Tibial nerve (tissue), 4 donors: ENCODE results near the gene SEMA3G. TPM values are rescaled to one million over a fixed set of nuclear protein-coding genes. Genes with fewer than 3 reads are reported as not detected.

Experiments used
- DNase-seq, 2 donors: peaks; one replicate each; pipeline ENCODE4 v3.0.0-alpha.2; 2019; ENCODE audit warnings: low spot score in 2 of 2
- H3K27ac ChIP-seq, 4 donors: fragments of 200-600 bp; sonication (generic) in 3 of 4; one replicate each; pipeline ENCODE4 v1.5.1; 2017 to 2019; ENCODE audit warnings: mild to moderate bottlenecking in 1 of 4
- H3K27me3 ChIP-seq, 2 donors: fragments of 200-600 bp; sonication (generic) in 1 of 2; one replicate each; pipeline versions ENCODE4 v1.5.1 to v1.6.0; 2017 to 2019
- H3K36me3 ChIP-seq, 3 donors: fragments of 200-600 bp; sonication (generic); one replicate each; pipeline ENCODE4 v1.5.1; 2018 to 2019
- H3K4me1 ChIP-seq, 4 donors: fragments of 200-600 bp; sonication (generic) in 3 of 4; one replicate each; pipeline ENCODE4 v1.5.1; 2017 to 2019
- H3K4me3 ChIP-seq, 4 donors: fragments of 200-600 bp; sonication (generic) in 3 of 4; one replicate each; pipeline ENCODE4 v1.5.1; 2017 to 2019; ENCODE audit warnings: mild to moderate bottlenecking in 1 of 4, moderate library complexity in 1 of 4
- H3K9me3 ChIP-seq, 4 donors: fragments of 200-600 bp; sonication (generic) in 3 of 4; one replicate each; pipeline ENCODE4 v1.5.1; 2017 to 2019
- EP300 ChIP-seq, 2 donors: sonication (generic); formaldehyde crosslinking; IDR thresholded peaks; one replicate each; pipeline ENCODE4 v1.6.1; 2017; ENCODE audit warnings: antibody characterized with exemption in 2 of 2, mild to moderate bottlenecking in 1 of 2
- POLR2A ChIP-seq, 2 donors: fragments of 450-650 bp; IDR thresholded peaks; one replicate each; pipeline ENCODE4 v1.6.1; 2017; ENCODE audit warnings: antibody characterized with exemption in 2 of 2, mild to moderate bottlenecking in 2 of 2, moderate library complexity in 2 of 2
- WGBS, 2 donors: methylation state at CpG; one replicate each; pipeline ENCODE4 v1.1.5; 2018; 5-methylcytosine and 5-hydroxymethylcytosine counted together
- total RNA-seq, 4 donors: library from RNA; depleted of rRNA; stranded (reverse); fragments of >200 nt; gene quantifications; one replicate each; pipeline ENCODE4 v1.1.0, GENCODE V29; 2016
- TF ChIP-seq, protein P1 (sequence below), 5 experiments: fragments of 200-600 bp in 3 of 5; fragments of 450-650 bp in 2 of 5; sonication (generic) in 3 of 5; IDR thresholded peaks; one replicate each; pipeline ENCODE4 v1.5.1; 2016 to 2019; ENCODE audit warnings: antibody characterized with exemption in 5 of 5, mild to moderate bottlenecking in 3 of 5, moderate library complexity in 2 of 5

Gene SEMA3G
- total RNA-seq, 4 donors from 2014 or later, result 11.5 to 67.5 (median 32.7) TPM

DNA sequence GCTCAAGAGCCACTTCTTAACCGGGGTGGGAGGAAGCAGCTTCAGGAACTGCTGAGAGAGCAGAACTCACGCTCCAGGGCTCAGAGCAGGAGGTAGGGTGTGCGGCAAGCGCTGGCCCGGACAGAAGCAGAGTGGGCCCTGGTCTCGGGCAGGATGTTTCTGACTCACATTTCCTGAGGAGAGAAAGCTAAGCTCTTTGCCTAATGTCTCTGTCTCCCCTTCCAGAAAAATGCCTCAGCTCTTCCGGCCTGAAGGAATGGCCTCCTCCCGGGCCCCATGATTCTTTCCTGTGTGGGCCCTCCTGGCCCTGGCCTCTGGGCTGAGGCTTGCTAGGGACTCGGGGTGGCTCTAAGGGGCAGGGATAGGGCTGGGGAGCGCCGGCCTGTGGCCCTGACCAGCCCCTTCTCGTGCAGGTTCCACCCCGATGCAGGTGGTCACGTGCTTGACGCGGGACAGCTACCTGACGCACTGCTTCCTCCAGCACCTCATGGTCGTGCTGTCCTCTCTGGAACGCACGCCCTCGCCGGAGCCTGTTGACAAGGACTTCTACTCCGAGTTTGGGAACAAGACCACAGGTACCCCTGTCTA, 46.1 kb upstream of the SEMA3G start:
- H3K27me3 ChIP-seq, result no peaks in the 10 kb centered on the region
- H3K9me3 ChIP-seq, result no peaks in the 10 kb centered on the region
- H3K27ac ChIP-seq, result peak overlapping the region in 3 of 4 donors; percentile 47 to 71 (median 65)
- 72 to 82% methylated on average over 18 to 21 of the region's 23 CpGs for WGBS, 2 donors
- no peak overlapping the region for H3K4me3 ChIP-seq
- H3K4me1 ChIP-seq, result peaks cover 0 to 75% (median 14%) of the 10 kb centered on the region in 4 donors
- TF ChIP-seq EP300 (IDR thresholded peaks at IDR 0.05) (peak in 1 of 2 donors; percentile 40), POLR2A (IDR thresholded peaks at IDR 0.05) (no peak)
- TF ChIP-seq, protein P1, sequence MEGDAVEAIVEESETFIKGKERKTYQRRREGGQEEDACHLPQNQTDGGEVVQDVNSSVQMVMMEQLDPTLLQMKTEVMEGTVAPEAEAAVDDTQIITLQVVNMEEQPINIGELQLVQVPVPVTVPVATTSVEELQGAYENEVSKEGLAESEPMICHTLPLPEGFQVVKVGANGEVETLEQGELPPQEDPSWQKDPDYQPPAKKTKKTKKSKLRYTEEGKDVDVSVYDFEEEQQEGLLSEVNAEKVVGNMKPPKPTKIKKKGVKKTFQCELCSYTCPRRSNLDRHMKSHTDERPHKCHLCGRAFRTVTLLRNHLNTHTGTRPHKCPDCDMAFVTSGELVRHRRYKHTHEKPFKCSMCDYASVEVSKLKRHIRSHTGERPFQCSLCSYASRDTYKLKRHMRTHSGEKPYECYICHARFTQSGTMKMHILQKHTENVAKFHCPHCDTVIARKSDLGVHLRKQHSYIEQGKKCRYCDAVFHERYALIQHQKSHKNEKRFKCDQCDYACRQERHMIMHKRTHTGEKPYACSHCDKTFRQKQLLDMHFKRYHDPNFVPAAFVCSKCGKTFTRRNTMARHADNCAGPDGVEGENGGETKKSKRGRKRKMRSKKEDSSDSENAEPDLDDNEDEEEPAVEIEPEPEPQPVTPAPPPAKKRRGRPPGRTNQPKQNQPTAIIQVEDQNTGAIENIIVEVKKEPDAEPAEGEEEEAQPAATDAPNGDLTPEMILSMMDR (IDR thresholded peaks at IDR 0.05), result no peak
- no peak for DNase-seq
- H3K36me3 ChIP-seq, result peaks cover 9 to 84% (median 44%) of the 10 kb centered on the region in 3 donors

DNA sequence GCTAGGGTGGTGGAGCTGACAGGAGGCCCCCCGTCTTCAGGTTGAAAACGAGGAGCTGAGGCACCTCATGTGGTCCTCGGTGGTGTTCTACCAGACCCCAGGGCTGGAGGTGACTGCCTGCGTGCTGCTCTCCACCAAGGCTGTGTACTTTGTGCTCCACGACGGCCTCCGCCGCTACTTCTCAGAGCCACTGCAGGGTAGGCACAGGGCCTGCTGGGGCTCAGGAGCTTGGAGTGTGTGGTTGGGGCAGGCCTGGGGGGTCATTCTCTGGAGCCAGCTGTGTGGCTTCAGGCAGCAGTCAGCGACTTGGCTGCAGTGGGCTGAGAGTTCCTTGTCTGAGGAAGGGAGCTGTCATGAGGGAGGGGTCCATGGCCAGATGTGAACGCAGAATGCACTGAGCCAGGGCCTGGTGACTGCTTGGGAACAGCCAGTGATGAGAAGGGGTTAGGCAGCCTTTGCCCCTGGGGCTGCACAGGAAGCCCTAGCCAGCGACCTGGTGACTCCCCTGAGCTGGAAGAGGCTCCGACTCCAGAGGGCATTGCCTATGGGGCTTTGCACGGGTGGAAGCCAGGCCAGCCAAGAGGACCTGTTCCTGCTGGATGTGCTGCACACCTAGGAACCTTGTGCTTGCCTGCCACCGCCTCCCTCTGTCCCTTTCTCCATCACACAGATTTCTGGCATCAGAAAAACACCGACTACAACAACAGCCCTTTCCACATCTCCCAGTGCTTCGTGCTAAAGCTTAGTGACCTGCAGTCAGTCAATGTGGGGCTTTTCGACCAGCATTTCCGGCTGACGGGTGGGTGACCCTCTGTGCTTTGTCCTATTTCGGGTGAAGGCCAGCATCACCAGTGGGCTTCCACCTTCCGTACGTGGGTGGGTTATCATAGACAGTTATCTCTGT, 45.4 kb upstream of the SEMA3G start:
- Histone ChIP-seq H3K4me1 (peaks cover 0 to 75% (median 13%) of the 10 kb centered on the region in 4 donors), H3K36me3 (peaks cover 9 to 92% (median 44%) of the 10 kb centered on the region in 3 donors), H3K27ac (peak overlapping the region in 3 of 4 donors; percentile 47 to 65 (median 52))

DNA sequence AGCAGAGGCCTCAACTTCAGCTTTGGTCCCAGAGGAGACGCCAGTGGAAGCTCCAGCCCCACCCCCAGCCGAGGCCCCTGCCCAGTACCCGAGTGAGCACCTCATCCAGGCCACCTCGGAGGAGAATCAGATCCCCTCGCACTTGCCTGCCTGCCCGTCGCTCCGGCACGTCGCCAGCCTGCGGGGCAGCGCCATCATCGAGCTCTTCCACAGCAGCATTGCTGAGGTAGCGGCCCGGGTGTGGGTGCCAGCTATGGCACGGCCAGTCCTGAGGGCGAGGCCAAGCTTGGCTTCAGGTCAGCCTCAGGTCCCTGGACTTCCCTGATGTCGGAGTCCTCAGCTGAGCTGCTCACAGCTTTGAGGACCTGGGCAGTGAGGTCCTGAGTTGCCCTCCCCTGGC, 44.5 kb upstream of the SEMA3G start:
- Histone ChIP-seq H3K27ac (peak overlapping the region in 3 of 4 donors; percentile 47 to 65 (median 52)), H3K4me1 (peaks cover 0 to 75% (median 19%) of the 10 kb centered on the region in 4 donors), H3K9me3 (no peaks in the 10 kb centered on the region), H3K36me3 (peaks cover 9 to 94% (median 44%) of the 10 kb centered on the region in 3 donors), H3K4me3 (no peak overlapping the region), H3K27me3 (no peaks in the 10 kb centered on the region)
- TF ChIP-seq, protein P1 (IDR thresholded peaks at IDR 0.05), result no peak
- TF ChIP-seq EP300 (IDR thresholded peaks at IDR 0.05) (no peak), POLR2A (IDR thresholded peaks at IDR 0.05) (no peak)
- DNase-seq, result no peak
- 88 to 90% methylated on average over 5 to 6 of the region's 18 CpGs for WGBS, 2 donors

More for the DNA sequence above, 45.4 kb upstream of the SEMA3G start:
- Histone ChIP-seq H3K27me3 (no peaks in the 10 kb centered on the region), H3K4me3 (no peak overlapping the region), H3K9me3 (no peaks in the 10 kb centered on the region)
- DNase-seq, result no peak
- WGBS, 2 donors, result 73 to 83% methylated on average over 20 of the region's 22 CpGs
- no peak for TF ChIP-seq EP300 (IDR thresholded peaks at IDR 0.05)
- no peak for TF ChIP-seq POLR2A (IDR thresholded peaks at IDR 0.05)
- TF ChIP-seq, protein P1 (IDR thresholded peaks at IDR 0.05), result no peak

DNA sequence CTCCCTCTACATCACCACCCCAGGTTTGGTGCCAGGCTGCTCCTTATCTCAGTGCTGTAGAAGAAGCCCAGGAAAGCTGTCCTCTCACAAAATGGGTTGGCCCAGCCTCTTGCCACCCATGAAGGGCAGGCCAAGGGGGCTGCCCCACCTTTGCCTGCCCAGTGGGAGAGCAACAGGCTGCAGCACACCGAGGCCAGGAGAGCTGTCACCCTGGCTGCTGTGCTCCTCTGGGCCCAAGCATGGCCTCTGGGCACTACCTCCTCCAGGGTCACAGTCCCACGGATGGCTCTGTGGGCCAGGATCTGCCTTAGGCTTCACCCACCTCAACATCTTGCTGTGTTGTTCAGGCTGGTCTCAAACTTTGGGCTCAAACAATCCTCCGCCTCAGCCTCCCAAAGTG, 43.8 kb upstream of the SEMA3G start:
- Histone ChIP-seq H3K9me3 (no peaks in the 10 kb centered on the region), H3K4me1 (peaks cover 0 to 75% (median 24%) of the 10 kb centered on the region in 4 donors), H3K27ac (peak overlapping the region in 1 of 4 donors; percentile 65), H3K27me3 (no peaks in the 10 kb centered on the region), H3K36me3 (peaks cover 9 to 87% (median 44%) of the 10 kb centered on the region in 3 donors), H3K4me3 (no peak overlapping the region)
- 89 to 94% methylated on average over 3 of the region's 3 CpGs for WGBS, 2 donors
- TF ChIP-seq EP300 (IDR thresholded peaks at IDR 0.05) (no peak), POLR2A (IDR thresholded peaks at IDR 0.05) (no peak)
- TF ChIP-seq, protein P1 (IDR thresholded peaks at IDR 0.05), result no peak
- no peak for DNase-seq
